Measurements from ENCODE around the gene PTPRK.

Gene PTPRK

DNA sequence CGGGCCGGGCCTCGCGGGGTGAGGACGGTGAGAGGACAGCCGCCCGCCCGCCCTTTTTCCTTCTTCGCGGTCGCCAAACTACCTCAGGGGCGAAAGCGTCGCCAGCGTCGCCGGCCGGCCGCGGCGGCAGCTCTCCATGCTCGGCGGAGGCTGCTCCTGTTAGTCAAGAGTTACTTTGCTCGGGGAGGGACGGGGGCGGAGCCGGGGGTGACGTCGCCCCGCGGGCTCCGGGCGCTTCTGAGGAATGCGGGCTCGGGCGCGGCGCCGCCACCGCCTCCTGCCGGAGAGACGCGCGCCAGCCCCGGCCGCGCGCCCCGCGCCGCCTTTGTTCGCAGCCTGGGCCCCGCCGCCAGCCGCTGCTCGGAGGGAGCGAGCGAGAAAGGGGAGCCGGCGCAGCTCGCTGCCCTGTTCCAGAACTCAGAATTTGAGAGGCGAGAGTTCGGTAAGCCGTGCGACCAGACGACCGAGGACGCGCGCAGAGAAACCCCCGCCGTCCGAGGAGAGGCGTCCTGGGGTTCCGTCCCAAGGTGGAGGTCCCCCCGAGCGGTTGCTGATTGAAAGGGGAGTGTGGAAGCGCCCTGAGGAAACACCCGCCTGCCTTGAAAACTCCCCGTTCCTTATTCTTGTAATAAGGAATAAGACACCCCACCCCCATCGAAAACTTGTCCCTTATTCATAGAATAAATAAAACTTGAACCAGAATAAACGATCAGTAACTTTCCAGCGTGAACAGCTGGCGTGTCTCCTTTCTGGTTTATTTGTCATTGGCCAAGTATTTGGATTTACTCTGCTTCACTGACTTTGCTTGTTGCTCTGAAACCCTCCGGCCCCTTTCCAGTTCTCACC, at the start of gene PTPRK:
PTPRK (minus strand) TSS at position 164 of the 846 bp plus-strand sequence. CDS start 241 bp downstream, outside the sequence.
- DNase-seq = peak; percentile 50

DNA sequence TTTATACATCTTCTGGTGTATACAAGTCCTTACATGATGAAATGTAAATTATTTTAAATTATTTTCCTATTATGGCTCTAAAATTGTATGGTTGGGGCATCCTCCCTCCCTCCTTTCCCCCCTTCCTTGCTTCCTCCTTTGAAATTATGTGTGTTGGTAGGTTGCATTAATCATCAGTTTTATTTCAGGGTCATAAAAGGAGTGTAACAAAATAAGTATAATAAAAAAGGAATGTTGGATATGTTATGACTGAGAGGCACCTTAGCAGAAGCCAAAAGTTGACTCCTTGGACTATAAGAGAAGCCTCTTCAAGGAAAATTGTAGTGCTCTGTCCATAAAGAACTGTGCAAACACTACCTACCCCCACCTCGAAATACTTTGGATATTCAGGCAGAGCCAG, 46.6 kb upstream of the PTPRK start:
- no peak for DNase-seq

DNA sequence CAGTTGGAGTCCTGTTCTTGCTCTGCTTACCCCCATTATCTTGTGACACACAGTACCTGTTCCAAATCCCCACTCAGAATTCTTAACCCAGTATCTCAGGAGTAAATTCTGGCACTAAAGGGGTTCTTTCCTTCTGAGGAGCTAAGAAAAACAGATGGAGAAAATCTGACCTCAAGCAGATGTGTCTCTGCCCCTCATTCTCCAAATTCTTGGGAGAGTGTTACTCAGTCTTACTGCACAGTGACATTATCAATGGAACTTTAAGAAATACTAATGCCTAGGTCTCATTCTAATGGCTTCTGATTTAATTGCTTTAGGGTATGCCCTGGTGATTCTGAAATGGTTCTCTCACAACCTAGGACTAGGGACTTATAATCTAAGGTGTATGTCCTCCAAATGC, 40.6 kb upstream of the PTPRK start:
- DNase-seq = no peak

DNA sequence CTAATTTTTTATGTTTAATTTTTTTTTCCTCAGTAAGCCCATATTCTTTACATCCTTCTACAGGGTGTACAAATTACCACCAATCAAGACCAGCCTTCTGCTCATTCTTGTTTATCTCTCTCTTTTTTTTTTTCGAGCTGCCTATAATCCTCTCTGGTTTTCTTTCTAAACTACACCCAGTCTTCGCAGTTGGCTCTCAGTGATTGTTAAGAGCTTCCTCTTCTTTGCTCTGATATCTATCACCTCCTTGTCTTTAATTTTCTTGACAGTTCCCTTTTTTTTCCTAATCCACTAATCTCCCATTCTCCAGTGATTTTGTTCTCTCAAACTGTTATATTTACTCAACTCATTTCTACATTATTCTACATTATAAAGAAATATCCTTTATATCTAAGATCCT, 38.5 kb upstream of the PTPRK start:
- DNase-seq = no peak

DNA sequence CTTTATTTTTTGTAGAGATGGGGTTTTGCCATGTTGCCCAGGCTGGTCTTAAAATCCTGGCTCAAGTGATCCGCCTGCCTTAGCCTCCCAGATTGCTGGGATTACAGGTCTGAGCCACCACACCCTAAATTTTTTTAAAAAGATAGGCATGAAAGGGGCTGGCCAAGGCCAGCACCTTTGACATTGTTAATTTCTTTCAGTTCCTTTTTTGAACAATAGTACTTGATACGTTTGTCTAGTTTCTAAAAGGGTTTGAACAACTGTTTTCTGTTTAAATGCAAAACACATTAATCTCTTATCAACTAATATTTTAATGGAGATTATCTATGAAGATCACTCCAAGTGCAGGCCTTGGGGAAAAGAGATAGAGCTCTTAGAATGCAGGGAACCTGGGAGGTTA, 37.6 kb upstream of the PTPRK start:
- DNase-seq = no peak

DNA sequence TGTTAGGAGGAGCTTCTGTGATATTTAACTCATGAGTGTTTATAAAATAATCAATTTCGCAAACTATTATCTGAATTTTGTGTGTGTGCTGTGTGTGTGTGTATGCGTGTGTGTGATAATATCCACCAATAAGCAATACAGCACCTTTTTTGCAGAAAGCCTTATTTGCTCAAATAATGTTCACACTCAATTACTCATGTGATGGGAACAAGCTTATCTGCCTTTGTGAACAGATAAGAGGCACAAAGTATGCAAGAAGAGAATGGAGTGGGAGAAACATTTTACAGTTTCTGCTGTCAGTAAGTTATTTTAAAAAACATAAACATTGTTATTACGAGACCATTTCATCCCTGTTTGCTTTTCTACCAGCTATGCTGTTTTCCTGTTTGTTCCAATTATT, 36.7 kb upstream of the PTPRK start:
- DNase-seq = no peak

DNA sequence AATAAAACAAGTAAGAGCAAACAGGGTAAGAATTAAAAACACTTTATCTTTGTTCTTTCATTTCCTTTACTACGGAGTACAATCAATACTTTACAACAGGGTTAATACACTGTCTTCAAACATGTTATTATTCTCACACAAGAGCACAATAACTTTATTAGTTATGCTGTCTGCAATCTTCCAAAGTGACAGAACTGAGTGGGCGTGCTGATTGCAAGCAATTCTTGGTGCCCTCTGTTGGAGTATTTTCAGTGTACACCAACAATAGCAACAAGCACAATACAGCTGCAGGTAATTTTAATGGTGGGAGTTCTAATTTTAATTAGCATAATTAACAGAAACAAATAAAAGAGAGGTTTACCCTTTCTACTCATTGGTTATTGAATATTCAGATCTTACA, 33.9 kb upstream of the PTPRK start:
- no peak for DNase-seq

DNA sequence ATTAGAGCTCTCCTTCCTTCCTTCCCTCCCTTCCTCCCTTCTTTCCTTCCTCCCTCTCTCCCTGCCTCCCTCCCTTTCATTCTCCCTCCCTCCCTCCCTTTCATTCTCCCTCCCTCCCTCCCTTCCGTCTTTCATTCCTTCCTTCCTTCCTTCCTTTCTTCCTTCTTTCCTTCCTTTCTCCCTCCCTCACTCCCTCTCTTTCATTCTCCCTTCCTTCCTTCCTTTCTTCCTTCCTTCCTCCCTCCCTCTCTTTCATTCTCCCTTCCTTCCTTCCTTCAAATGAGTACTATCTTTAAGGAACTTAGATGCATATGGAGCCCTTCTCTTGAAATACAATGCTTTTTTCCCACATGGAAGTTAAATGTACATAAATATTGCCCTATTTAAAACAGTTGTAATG, 20.9 kb upstream of the PTPRK start:
- DNase-seq = no peak

DNA sequence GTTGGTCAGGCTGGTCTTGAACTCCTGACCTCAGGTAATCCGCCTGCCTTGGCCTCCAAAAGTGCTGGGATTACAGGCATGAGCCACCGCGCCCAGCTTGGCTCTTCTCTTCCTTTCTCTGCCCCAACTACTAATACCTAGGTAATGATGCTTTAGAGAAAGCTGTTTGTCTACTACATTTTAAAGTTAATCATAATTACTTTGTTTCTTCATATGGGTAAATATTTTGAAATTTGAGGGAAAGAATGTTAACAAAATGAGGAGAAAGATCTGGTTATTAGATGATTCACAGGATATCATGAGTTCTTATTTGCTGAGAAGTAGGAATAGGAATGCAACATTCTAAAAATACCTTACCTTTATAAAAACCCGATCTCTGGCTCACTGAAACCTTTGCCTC, 18.4 kb upstream of the PTPRK start:
- DNase-seq = no peak

DNA sequence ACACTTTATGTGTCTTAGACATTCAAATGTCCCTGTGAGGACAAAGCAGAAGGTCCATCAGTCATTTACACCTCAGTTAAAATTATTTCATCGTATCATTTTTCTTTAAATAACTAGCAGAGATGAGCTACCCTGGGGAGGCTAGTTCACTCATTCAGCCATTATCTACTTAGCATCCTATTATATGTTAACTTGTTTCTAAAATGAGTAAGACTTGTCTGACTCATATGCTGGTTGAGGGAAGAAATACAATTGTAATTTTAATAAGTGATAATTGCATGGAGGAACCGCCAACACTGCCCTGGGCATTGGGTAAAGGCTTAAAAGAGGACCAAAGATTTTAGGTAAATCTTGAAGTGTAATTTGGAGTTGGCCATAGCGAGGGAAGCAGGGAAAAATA, 12.4 kb upstream of the PTPRK start:
- DNase-seq = no peak

DNA sequence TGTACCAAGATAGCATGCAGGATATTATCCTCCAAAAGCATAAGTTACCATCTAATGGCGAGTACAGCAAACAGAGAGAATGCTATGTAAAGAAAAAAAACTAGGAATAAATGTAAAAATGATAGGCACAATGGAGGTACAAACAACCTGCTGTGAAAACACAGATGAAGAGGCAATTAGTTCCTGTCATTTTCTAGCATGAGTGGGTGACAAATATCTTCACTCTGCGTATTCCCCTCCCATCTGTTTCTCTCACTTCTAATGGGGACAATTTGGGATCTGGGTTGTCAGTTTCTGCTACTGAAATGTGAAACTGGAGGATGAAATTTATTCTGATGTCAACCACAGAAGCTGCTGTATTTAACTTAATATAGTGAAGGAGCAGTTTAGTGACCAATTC, 11.7 kb upstream of the PTPRK start:
- no peak for DNase-seq

DNA sequence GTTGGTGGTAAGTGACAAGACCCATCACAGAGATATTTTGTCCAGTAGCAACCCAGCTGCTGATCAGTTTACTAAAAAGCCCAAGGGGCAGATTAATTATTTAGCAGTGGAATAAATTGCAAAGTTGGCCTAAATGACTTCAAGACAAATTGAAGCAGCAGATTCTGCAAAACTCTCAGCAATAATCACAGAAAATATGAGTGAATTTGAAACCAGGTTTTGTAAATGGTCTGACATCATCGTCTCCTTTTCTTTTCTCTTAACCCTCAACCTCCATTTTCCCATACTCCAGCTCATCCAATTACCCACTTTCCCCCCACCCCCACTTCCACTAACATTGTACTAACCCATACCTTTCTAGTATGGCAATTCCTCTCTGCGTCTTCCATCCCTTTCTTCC, 11.3 kb upstream of the PTPRK start:
- no peak for DNase-seq

DNA sequence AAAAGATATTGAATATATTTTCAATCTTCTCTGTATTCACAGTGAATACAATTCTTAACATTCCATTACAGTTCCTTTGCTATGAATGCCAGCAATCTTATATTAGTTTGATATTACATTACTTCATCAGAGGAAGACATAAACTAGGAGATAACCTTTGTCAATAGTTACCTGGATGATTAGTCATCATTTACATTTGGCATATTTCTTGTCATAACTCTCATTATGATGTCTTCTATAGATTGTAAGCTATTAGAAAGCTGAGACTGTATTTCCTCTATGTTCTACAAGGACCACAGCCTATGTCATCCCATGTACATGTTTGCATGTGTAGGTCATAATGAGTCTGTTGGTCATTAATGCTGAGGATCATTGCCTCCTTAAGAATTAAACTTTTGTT, 7.8 kb upstream of the PTPRK start:
- DNase-seq = no peak

DNA sequence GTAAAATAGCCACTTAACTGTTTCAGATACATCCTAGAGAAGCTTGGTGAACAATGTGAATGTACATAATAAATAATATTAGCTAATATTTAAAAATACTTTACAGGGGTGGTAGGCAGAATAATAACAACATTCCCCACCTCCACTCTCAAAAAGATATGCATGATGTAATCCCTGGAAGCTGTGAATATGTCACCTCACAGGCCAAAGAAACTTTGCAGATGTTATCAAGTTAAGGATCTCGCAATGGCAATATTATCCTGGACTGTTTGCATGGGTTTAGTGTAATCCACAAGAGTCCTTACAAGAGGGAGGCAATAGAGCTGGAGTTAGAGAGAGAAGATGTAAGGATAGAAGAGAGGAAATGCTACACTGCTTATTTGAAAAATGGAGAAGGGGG, 7.0 kb upstream of the PTPRK start:
- no peak for DNase-seq

DNA sequence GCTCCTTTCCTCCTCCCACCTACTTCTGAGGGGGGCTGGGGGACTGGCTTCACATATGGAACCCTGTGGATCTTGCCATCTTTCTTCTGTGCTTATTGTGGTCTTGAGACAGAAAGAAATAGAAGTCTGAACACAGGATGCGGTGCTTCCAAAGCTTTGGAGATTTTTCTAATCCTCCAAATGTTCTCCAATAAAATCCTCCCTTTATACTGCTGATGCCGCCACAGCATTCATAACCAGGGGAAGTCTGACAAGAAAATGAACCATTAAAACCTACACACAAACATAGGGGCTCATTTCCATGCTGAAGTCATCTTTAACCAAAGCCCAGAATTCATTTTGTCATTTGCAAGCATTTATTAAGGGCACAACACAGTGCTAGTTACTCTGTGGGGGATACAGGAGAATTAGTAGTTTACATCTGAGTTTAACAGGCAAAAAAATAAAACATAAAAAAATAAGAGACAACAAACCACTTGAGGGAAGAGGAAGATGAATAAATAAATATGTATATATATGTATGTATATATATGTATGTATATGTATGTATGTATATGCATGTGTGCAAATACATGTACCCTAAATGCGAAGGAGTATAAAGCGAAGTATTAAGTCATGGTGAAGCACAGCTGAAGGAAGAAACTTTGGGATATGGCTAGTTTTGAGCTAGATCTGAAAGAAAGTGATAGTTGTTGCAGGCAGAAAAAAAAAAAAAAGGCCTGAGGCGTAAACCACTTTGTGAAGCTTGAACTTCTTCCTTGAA, 5.9 kb upstream of the PTPRK start:
- no peak for DNase-seq

DNA sequence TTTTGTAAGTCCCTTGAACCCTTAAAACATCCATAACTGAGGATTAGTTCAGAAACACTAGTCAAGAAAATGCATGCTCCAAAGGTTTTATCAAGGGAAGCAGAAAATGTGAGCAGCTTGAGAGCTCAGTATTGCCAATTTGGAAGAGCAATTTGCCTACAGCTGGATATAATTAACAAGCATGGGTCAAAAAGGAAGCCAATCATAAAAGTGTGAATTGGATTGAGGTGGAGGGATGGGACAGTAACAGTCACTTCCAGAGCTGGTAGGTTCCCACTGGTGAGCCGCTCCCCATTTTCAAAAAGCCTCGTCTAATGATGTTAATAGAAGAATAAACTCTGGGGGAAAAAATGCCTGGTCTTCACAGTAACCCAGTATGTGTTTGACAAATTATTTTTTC, 5.0 kb upstream of the PTPRK start:
- no peak for DNase-seq

DNA sequence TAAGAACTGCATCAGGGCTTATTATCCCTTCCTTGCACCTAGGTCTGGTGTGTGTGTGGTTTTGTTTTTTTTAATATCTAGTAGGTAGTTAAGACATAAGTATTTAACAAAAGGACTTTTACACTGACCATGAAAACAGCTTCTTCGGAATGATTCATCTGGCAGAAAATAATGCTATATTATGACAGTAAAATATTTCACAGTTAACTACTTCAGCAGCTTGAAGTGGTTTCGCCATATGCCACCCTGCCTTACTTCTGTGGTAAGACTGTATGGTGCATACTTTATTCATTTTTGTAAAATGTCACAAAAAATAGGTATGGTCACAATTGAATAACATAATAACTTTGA, 858 bp upstream of the PTPRK start:
- DNase-seq = no peak

DNA sequence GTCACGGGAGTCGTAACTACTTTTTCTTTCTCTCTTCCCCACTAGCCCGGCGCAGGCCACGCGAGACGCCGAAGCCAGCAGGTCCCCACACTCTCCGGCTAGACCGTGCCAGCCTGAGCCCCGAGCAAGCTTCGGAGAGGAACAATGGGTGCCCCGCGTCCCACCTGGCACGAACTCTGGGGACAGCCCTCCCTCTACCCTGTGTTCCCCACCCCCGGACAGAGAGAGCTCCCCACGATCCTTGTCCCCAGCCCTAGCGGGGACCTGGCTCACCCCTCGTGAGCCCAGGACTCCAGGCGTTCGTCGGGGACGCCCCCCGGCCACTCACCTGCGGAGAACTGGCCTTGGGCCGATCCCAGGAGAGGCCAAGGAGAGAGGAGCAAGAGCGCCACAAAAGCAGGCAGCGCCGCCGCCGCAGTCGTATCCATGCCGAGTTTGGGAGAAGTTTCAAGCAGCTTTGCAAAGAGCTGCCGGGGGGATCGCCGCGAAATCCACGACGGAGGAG, 416 bp downstream of the PTPRK start:
- no peak for DNase-seq

DNA sequence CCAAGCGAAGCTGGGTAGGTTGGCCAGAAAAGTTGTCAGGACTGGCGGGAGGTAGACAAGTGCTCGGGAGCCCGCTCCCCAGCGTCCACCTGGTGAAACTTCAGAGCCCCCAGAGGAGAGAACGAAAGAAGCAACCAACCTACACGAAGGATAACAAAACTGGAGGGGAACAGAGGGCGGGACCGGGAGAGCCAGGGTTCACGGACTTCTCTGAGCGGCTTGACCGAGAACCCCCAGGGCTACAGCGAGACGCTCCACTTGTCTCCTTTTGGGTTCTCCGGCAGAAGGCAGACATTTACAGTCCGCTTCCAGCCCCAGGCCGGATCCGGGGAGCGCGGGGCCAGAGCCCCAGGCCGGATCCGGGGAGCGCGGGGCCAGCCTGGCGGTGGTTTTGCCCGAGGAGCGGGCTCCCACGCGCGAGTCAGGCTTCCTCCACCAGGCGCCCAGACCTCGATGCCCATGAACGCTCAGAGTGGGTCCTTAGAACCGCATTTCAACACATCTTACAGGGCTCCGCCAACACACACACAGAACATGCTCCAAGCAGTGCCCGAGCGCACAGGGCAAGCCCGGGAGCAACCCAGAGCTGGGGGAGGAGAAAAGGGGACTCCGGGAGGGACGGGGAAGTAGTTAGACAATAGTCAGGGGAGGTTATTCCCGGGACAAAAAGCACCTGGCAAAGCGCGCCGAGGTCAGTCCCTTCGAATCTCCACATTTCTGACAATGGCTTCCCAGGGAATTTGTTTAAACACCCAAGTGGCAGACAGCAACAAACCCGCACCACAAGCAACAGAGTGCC, 1.1 kb downstream of the PTPRK start:
- DNase-seq = peak; percentile 29

DNA sequence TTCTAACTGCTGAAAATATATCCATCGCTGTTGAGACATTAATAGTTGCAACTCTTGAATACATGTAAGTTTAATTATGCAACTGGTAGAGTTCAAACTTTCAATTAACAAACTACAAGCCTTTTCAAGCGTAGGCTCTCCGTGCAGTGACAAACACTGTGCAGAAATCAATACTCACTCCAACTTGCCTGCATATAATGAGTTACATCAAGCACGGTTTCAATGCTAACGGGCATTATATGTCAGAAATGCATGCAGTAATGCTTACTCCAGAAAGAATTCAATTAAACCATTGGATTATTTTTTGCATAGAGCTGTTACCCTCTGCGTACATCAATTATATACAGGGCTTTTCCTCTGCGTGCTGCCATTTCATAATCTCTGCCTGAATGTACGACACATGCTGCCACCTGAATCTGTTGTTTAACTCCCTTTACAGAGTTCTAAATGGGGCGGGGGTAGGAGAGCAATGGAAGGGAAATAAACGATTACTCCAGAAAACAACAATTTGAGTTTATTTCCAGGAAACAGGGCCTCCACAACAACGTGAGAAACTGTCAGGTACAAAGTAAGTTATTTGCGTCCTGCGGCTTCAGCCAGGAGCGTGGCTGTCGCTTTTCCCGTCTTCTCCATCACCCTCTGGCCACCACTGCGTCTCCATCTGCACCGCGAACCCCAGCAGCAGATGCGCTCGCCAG, 1.8 kb downstream of the PTPRK start:
- peak; percentile 29 for DNase-seq

DNA sequence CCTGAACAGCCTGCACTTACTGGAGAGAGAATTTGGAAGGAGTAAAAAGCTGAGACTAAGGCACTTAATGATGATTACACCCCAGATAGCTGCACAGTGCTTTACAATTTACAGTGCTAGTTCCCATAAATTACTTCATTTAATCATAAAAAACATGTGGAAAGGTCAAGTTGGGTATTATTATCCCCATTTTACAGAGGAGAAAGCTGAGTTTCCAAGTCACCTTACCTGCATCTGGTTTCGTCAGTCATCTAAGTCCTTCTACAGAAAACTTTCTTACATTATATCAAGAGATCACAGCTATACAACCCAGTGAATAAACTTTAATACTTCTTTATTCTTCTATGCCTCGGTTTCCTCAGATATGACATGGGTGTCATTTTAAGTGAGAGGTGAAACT, 3.3 kb downstream of the PTPRK start:
- no peak for DNase-seq

DNA sequence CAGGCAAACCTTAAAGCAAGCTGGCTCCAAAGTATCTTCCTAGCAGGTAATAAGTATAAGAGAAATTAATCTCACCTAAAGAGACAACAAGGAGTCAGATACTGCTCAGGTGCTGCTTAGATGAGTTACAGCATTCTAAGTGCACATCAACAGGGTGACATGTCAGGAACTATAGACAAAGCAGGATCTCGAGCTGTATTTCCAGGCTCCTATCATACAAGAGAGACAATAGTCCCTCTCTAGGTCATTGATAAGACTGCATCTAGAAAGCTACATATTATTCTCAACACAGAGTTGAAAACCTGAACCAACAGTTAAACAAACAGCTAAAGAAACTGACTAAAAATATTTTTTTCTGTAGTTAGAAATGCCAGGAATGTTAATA, 3.9 kb downstream of the PTPRK start:
- no peak for DNase-seq
